ENCODE results near the gene PDE3B. TPM values are rescaled to one million over a fixed set of nuclear protein-coding genes. Genes with fewer than 3 reads are reported as not detected.

PDE3B gene
- total RNA-seq, 1 donor from 2014 or later, result 14.1 TPM

- H3K36me3 Mint-ChIP-seq (ENCODE audit: unreplicated experiment), result no peaks in the 10 kb centered on the region
These were observed 263.4 kb downstream of the PDE3B start for GRCh38 chr11:14906993-14907392.

GRCh38 chr11:14907411-14908213, 264.0 kb downstream of the PDE3B start:
- no peak overlapping the region for H3K27ac Mint-ChIP-seq (ENCODE audit: unreplicated experiment)
- peaks cover 10% of the 10 kb centered on the region for H3K27me3 Mint-ChIP-seq (ENCODE audit: unreplicated experiment)
- peaks cover 8% of the 10 kb centered on the region for H3K9me3 Mint-ChIP-seq (ENCODE audit: unreplicated experiment)
- H3K4me3 Mint-ChIP-seq (ENCODE audit: unreplicated experiment), result no peak overlapping the region
- peak; percentile 85 for DNase-seq
- H3K36me3 Mint-ChIP-seq (ENCODE audit: unreplicated experiment), result no peaks in the 10 kb centered on the region
- peak; percentile 85 for TF ChIP-seq CTCF (IDR thresholded peaks at IDR 0.05; ENCODE audit: partially characterized antibody, unreplicated experiment)
- peaks cover 4% of the 10 kb centered on the region for H3K4me1 Mint-ChIP-seq (ENCODE audit: low read depth, unreplicated experiment)

More at GRCh38 chr11:14906993-14907392, 263.4 kb downstream of the PDE3B start:
- no peak for DNase-seq
- no peak for TF ChIP-seq CTCF (IDR thresholded peaks at IDR 0.05; ENCODE audit: partially characterized antibody, unreplicated experiment)
- Mint-ChIP-seq H3K27ac (ENCODE audit: unreplicated experiment) (no peak overlapping the region), H3K27me3 (ENCODE audit: unreplicated experiment) (peaks cover 10% of the 10 kb centered on the region), H3K4me3 (ENCODE audit: unreplicated experiment) (no peak overlapping the region), H3K9me3 (ENCODE audit: unreplicated experiment) (peaks cover 8% of the 10 kb centered on the region), H3K4me1 (ENCODE audit: low read depth, unreplicated experiment) (peaks cover 4% of the 10 kb centered on the region)

GRCh38 chr11:14908214-14908880, 264.7 kb downstream of the PDE3B start:
- H3K27ac Mint-ChIP-seq (ENCODE audit: unreplicated experiment), result no peak overlapping the region
- H3K4me3 Mint-ChIP-seq (ENCODE audit: unreplicated experiment), result no peak overlapping the region
- DNase-seq, result peak; percentile 19
- TF ChIP-seq CTCF (IDR thresholded peaks at IDR 0.05; ENCODE audit: partially characterized antibody, unreplicated experiment), result no peak
- peaks cover 4% of the 10 kb centered on the region for H3K4me1 Mint-ChIP-seq (ENCODE audit: low read depth, unreplicated experiment)
- peaks cover 8% of the 10 kb centered on the region for H3K9me3 Mint-ChIP-seq (ENCODE audit: unreplicated experiment)
- H3K27me3 Mint-ChIP-seq (ENCODE audit: unreplicated experiment), result peaks cover 10% of the 10 kb centered on the region
- no peaks in the 10 kb centered on the region for H3K36me3 Mint-ChIP-seq (ENCODE audit: unreplicated experiment)

- no peaks in the 10 kb centered on the region for H3K36me3 Mint-ChIP-seq (ENCODE audit: unreplicated experiment)
- no peaks in the 10 kb centered on the region for H3K27me3 Mint-ChIP-seq (ENCODE audit: unreplicated experiment)
- no peak for DNase-seq
- H3K9me3 Mint-ChIP-seq (ENCODE audit: unreplicated experiment), result no peaks in the 10 kb centered on the region
- H3K27ac Mint-ChIP-seq (ENCODE audit: unreplicated experiment), result no peak overlapping the region
- H3K4me3 Mint-ChIP-seq (ENCODE audit: unreplicated experiment), result no peak overlapping the region
- no peak for TF ChIP-seq CTCF (IDR thresholded peaks at IDR 0.05; ENCODE audit: partially characterized antibody, unreplicated experiment)
- H3K4me1 Mint-ChIP-seq (ENCODE audit: low read depth, unreplicated experiment), result no peaks in the 10 kb centered on the region
These were observed 270.9 kb downstream of the PDE3B start for GRCh38 chr11:14914536-14914935.

GRCh38 chr11:14916403-14916802, 272.8 kb downstream of the PDE3B start:
- no peaks in the 10 kb centered on the region for H3K36me3 Mint-ChIP-seq (ENCODE audit: unreplicated experiment)

More at GRCh38 chr11:14916403-14916802, 272.8 kb downstream of the PDE3B start:
- no peak overlapping the region for H3K4me3 Mint-ChIP-seq (ENCODE audit: unreplicated experiment)
- no peaks in the 10 kb centered on the region for H3K4me1 Mint-ChIP-seq (ENCODE audit: low read depth, unreplicated experiment)
- H3K27ac Mint-ChIP-seq (ENCODE audit: unreplicated experiment), result no peak overlapping the region
- no peak for DNase-seq
- TF ChIP-seq CTCF (IDR thresholded peaks at IDR 0.05; ENCODE audit: partially characterized antibody, unreplicated experiment), result no peak
- no peaks in the 10 kb centered on the region for H3K27me3 Mint-ChIP-seq (ENCODE audit: unreplicated experiment)
- no peaks in the 10 kb centered on the region for H3K9me3 Mint-ChIP-seq (ENCODE audit: unreplicated experiment)
